ENCODE measurements around the gene SIKE1.

- TF ChIP-seq EZH2phosphoT487 (IDR thresholded peaks at IDR 0.05): no peak
- no peak for TF ChIP-seq CTCF (IDR thresholded peaks at IDR 0.05)
- TF ChIP-seq EZH2 (IDR thresholded peaks at IDR 0.05): no peak
These were observed 24.2 kb downstream of the SIKE1 start for GRCh38 chr1:114756009-114756892.

Data from neural progenitor cell (in vitro differentiated cells).